ENCODE measurements around the gene CLCF1.

Gene CLCF1

DNA sequence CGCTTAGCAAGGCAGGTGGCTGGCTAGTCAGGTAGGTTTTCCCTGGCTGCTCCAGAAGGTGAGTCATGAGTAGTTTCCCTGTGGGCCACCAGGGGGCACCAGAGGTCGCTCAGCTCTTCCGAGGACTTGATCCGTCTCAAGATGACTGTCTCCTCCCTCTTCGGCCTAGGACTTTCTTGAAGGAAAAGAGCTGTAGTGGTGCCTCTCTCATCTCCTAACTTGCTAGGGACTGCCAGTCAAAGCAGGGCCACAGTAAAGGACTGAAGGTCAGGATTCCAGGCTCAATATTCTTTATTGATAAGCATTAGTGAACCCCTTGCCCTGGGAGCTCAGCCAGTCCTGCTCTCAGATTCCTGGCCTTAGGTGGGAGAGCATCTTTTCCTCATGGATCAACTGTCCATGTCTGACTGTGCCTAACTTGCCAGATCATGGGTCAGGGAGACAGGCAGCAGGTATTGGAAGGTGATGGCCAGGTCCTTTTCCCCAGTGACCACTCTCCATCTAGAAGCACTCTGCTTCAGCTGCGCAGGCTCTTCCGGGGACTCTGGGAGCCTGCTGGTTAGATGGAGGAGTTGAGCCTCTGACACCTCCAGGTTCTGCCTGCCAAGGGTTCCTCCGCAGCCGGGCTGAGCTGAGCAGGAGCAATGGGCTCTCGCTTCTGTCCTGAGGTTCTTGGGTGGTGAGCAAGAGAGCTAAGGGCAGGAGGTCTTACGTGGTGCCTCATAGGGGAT lies 22.0 kb downstream of the CLCF1 start:
- no peak overlapping the region for H3K4me3 ChIP-seq (ENCODE audit: low read depth, low read length)
- H3K9ac ChIP-seq (ENCODE audit: low read length): no peak overlapping the region
- H3K27me3 ChIP-seq (ENCODE audit: control insufficient read depth, insufficient read depth, low read length): no peaks in the 10 kb centered on the region
- H3K27ac ChIP-seq (ENCODE audit: low read depth, low read length): no peak overlapping the region
- H3K36me3 ChIP-seq (ENCODE audit: control insufficient read depth, insufficient read depth, low read length): no peaks in the 10 kb centered on the region
- peaks cover 25% of the 10 kb centered on the region for H3K4me1 ChIP-seq (ENCODE audit: control insufficient read depth, insufficient read depth, low read length)
- no peaks in the 10 kb centered on the region for H3K9me3 ChIP-seq (ENCODE audit: control insufficient read depth, insufficient read depth, low read depth, low read length)

DNA sequence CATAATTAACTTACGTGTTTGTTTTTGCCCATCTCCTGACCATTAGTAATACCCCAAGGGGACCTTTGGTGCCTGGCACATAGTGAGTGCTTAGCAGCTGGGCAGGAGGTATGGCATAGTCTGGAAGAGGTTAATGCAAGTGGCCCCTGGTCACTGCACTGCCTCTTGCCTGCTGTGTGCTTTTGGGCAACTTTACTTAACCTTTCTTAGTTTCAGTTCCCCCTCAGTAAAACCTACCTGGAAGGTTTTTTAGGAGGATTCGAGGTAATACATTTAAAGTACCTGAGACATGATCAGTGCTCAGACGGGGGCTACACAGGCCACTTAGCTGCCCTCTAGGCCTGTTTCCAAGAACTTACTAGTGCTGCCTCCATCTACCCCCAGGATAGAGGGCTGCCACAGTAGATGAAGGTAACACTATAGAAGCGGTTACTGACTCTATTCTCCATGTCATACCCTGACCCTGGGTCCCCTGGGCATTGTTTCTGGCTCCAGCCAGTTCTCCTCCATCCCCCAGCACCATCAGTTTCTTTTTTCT lies 23.4 kb downstream of the CLCF1 start:
- Histone ChIP-seq H3K9me3 (ENCODE audit: control insufficient read depth, insufficient read depth, low read depth, low read length) (no peaks in the 10 kb centered on the region), H3K27ac (ENCODE audit: low read depth, low read length) (no peak overlapping the region), H3K4me3 (ENCODE audit: low read depth, low read length) (no peak overlapping the region), H3K27me3 (ENCODE audit: control insufficient read depth, insufficient read depth, low read length) (no peaks in the 10 kb centered on the region), H3K9ac (ENCODE audit: low read length) (no peak overlapping the region), H3K36me3 (ENCODE audit: control insufficient read depth, insufficient read depth, low read length) (no peaks in the 10 kb centered on the region), H3K4me1 (ENCODE audit: control insufficient read depth, insufficient read depth, low read length) (peaks cover 27% of the 10 kb centered on the region)

DNA sequence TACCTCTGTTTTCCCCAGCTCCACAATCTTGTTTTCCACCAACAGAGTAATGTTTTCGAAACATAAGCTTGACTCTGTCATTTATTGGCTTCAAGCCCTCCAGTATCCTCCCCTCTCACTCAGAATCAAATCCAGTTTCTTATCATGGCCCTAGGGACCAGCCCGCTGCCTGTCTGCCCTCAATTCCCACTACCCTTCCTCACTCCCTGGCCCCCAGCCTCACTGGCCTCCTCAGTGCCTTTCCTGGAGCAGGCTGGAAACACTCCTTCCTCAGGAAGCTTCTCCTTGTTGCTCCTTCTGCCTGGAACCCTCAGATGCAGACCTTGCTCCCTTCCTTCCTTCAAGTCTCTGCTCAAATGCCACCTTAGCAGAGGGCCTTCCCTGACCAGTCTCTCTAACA lies 23.9 kb downstream of the CLCF1 start:
- Histone ChIP-seq H3K9ac (ENCODE audit: low read length) (no peak overlapping the region), H3K27ac (ENCODE audit: low read depth, low read length) (no peak overlapping the region)

DNA sequence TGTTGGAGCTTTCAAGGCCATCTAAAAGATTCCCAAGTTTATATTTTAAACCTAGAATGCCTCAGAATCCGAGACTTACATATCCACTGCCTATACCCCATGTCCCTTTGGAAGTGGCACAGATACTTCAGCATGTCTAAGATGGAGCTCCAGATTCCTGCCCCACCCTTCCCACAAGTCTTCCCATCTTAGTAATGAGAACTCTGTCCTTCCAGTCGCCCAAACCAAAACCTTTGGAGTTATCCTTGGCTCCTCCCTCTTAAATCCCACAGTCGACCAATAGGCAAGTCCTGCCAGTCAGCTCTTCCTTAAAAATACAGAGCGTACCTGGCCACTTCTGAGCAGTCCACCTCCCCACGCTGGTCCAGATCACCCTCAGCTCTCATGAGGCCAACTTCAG lies 24.4 kb downstream of the CLCF1 start:
- Histone ChIP-seq H3K4me1 (ENCODE audit: control insufficient read depth, insufficient read depth, low read length) (peaks cover 18% of the 10 kb centered on the region), H3K27me3 (ENCODE audit: control insufficient read depth, insufficient read depth, low read length) (no peaks in the 10 kb centered on the region), H3K9ac (ENCODE audit: low read length) (no peak overlapping the region), H3K4me3 (ENCODE audit: low read depth, low read length) (no peak overlapping the region), H3K27ac (ENCODE audit: low read depth, low read length) (no peak overlapping the region), H3K9me3 (ENCODE audit: control insufficient read depth, insufficient read depth, low read depth, low read length) (no peaks in the 10 kb centered on the region), H3K36me3 (ENCODE audit: control insufficient read depth, insufficient read depth, low read length) (no peaks in the 10 kb centered on the region)

More for the DNA sequence above, 23.9 kb downstream of the CLCF1 start:
- H3K4me3 ChIP-seq (ENCODE audit: low read depth, low read length): no peak overlapping the region
- no peaks in the 10 kb centered on the region for H3K36me3 ChIP-seq (ENCODE audit: control insufficient read depth, insufficient read depth, low read length)
- H3K9me3 ChIP-seq (ENCODE audit: control insufficient read depth, insufficient read depth, low read depth, low read length): no peaks in the 10 kb centered on the region
- no peaks in the 10 kb centered on the region for H3K27me3 ChIP-seq (ENCODE audit: control insufficient read depth, insufficient read depth, low read length)
- H3K4me1 ChIP-seq (ENCODE audit: control insufficient read depth, insufficient read depth, low read length): peaks cover 22% of the 10 kb centered on the region

DNA sequence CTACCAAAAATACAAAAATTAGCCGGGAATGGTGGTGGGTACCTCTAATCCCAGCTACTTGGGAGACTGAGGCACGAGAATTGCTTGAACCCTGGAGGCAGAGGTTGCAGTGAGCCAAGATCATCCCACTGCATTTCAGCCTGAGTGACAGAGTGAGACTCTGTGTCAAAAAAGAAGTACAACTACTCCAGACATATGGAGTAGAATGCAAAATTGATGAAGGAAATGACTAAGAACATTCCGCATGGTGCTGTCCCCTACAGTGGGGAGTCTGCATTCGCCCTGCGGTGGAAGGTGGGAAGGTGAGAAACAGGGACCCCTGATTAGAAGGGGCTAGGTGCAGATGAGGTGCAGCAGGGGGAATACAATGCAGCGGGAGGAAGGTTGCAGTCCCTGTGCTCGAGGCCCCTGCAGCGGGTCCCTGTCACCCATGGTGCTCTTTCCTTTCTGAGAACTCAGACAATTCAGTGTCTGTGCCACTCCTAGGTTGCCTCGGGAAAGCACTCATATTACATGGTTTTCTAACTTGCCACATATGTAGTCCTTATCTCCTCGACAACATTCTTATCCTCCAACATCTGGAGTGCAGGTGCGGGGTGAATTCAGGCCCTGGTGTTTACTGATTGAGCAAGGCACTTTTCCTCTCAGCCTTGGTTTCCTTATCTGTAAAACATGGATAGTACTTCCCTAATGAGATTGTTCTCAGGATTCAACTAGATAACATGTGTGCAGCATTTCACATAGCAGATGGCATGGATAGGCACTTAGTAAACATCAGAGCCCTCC lies 25.2 kb downstream of the CLCF1 start:
- H3K9ac ChIP-seq (ENCODE audit: low read length): no peak overlapping the region
- H3K4me1 ChIP-seq (ENCODE audit: control insufficient read depth, insufficient read depth, low read length): peaks cover 14% of the 10 kb centered on the region; the same call in 1 of the 2 replicates
- H3K27me3 ChIP-seq (ENCODE audit: control insufficient read depth, insufficient read depth, low read length): no peaks in the 10 kb centered on the region
- no peak overlapping the region for H3K27ac ChIP-seq (ENCODE audit: low read depth, low read length)
- H3K9me3 ChIP-seq (ENCODE audit: control insufficient read depth, insufficient read depth, low read depth, low read length): no peaks in the 10 kb centered on the region
- no peaks in the 10 kb centered on the region for H3K36me3 ChIP-seq (ENCODE audit: control insufficient read depth, insufficient read depth, low read length)
- H3K4me3 ChIP-seq (ENCODE audit: low read depth, low read length): no peak overlapping the region

DNA sequence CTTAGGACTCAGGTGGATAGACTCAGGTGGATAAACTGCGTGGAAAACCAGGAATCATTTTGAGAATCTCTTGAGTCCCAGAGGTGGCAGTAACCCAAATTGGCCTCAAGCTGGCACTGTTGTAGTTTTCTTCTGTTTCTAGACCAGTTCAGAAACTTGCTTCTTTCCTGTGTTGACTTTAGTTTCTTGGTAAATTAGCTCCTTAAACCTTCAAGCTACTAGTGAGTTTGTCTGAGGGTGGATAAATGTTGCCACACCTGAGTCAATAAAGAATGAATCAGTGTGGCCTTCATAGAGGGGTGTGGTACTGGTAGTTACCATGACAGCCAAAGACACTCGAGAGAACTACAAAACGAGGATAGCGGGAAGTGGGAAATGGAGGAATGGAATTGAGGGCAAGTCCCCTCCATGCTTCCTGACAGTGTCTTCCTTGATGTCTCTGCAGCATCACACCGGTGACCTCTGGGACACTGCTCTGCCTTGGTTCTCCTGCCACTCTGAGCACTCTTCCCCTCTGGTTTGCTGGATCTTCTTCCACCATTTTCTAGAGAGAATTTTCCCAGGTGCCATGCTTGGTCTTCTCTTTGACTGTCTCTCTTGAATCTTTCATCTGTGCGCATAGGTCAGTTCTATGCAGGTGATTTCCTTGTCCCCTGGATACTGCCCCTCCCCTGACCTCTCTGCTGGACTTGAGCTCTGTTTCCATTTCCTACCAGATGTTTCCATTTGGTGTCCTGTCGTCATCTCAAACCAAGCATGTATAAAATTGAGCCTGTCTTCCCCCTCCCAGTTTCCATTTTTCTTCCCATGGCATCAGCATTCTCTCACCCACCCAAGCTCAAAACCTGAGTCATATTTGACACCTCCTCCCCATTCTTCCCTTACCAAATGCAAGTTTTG lies 27.2 kb downstream of the CLCF1 start:
- Histone ChIP-seq H3K4me1 (ENCODE audit: control insufficient read depth, insufficient read depth, low read length) (peaks cover 4% of the 10 kb centered on the region; the same call in 1 of the 2 replicates), H3K4me3 (ENCODE audit: low read depth, low read length) (no peak overlapping the region), H3K27ac (ENCODE audit: low read depth, low read length) (no peak overlapping the region), H3K9ac (ENCODE audit: low read length) (no peak overlapping the region), H3K27me3 (ENCODE audit: control insufficient read depth, insufficient read depth, low read length) (no peaks in the 10 kb centered on the region), H3K36me3 (ENCODE audit: control insufficient read depth, insufficient read depth, low read length) (no peaks in the 10 kb centered on the region), H3K9me3 (ENCODE audit: control insufficient read depth, insufficient read depth, low read depth, low read length) (no peaks in the 10 kb centered on the region; the same call in 1 of the 2 replicates)

DNA sequence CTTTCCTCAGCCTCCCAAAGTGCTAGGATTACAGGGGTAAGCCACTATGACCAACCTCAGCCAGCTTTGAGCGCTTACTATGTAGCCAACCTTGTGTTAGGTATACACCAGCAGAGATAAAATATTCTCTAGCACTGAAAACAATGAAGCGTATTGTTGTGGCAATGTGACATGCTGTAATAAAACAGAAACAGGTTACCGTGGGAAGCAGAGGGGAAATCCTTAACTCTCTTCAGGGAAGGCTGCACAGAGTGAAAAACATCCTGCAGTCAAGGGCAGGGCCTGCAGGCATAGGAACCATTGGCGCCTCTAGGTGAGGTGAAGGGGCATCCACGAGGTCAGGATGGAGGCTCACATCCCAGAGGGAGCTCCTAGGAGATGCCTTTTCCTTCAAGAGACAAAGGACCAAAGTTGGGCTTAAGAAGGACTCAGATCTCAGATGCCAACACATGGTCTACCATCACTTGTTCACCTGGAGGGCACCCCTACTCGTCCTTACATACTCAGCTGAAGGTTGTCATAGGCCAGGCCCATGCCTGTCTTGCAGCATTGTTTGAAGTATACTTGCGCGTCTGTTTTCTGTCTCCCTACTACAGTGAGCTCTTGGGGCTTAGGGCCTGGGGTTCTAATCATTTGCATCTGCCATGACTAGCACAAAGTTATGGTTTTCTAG lies 28.0 kb downstream of the CLCF1 start:
- no peaks in the 10 kb centered on the region; the same call in 1 of the 2 replicates for H3K9me3 ChIP-seq (ENCODE audit: control insufficient read depth, insufficient read depth, low read depth, low read length)
- peaks cover 4% of the 10 kb centered on the region; the same call in 1 of the 2 replicates for H3K4me1 ChIP-seq (ENCODE audit: control insufficient read depth, insufficient read depth, low read length)
- H3K27me3 ChIP-seq (ENCODE audit: control insufficient read depth, insufficient read depth, low read length): no peaks in the 10 kb centered on the region
- no peak overlapping the region for H3K9ac ChIP-seq (ENCODE audit: low read length)
- no peak overlapping the region for H3K4me3 ChIP-seq (ENCODE audit: low read depth, low read length)
- no peaks in the 10 kb centered on the region for H3K36me3 ChIP-seq (ENCODE audit: control insufficient read depth, insufficient read depth, low read length)
- no peak overlapping the region for H3K27ac ChIP-seq (ENCODE audit: low read depth, low read length)

DNA sequence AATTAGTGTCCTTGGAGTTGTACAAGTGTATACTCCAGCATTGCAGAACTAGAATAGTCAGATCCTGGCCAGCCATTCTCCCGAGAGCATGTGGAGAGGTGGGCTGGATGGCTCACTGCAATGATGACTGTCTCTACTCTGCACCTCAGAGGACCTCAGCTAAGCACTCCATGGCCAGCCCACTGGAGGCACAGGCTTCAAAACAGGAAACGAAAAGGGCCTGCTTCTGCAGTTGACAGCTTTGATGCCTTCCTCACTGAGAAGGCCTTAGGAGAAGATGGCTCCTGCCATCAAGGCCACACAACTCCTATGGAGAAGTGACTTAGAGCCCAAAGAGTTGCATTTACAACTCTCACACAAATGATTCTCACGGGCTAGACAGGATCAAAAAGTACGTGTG lies 29.1 kb downstream of the CLCF1 start:
- Histone ChIP-seq H3K36me3 (ENCODE audit: control insufficient read depth, insufficient read depth, low read length) (no peaks in the 10 kb centered on the region), H3K4me1 (ENCODE audit: control insufficient read depth, insufficient read depth, low read length) (peaks cover 4% of the 10 kb centered on the region; the same call in 1 of the 2 replicates), H3K9ac (ENCODE audit: low read length) (no peak overlapping the region), H3K9me3 (ENCODE audit: control insufficient read depth, insufficient read depth, low read depth, low read length) (no peaks in the 10 kb centered on the region; the same call in 1 of the 2 replicates), H3K27me3 (ENCODE audit: control insufficient read depth, insufficient read depth, low read length) (no peaks in the 10 kb centered on the region), H3K27ac (ENCODE audit: low read depth, low read length) (no peak overlapping the region), H3K4me3 (ENCODE audit: low read depth, low read length) (no peak overlapping the region)

DNA sequence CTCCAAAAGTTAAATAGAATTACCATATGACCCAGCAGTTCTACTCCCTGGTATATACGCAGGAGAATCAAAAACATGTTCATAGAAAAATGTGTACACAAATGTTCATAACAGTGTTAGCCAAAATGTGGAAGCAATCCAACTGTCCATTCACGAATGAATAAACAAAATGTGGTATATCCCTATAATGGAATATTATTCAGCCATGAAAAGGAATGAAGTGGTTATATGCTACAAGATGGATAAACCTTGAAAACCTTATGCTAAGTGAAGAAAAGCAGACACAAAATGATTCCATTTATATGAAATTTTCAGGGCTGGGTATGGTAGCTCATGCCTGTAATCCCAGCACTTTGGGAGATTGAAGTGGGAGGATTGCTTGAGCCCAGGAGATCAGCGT lies 36.1 kb downstream of the CLCF1 start:
- no peaks in the 10 kb centered on the region for H3K4me1 ChIP-seq (ENCODE audit: control insufficient read depth, insufficient read depth, low read length)
- no peaks in the 10 kb centered on the region; the same call in 1 of the 2 replicates for H3K9me3 ChIP-seq (ENCODE audit: control insufficient read depth, insufficient read depth, low read depth, low read length)
- no peak overlapping the region for H3K4me3 ChIP-seq (ENCODE audit: low read depth, low read length)
- no peaks in the 10 kb centered on the region for H3K27me3 ChIP-seq (ENCODE audit: control insufficient read depth, insufficient read depth, low read length)
- no peak overlapping the region for H3K27ac ChIP-seq (ENCODE audit: low read depth, low read length)
- no peak overlapping the region for H3K9ac ChIP-seq (ENCODE audit: low read length)
- H3K36me3 ChIP-seq (ENCODE audit: control insufficient read depth, insufficient read depth, low read length): no peaks in the 10 kb centered on the region

DNA sequence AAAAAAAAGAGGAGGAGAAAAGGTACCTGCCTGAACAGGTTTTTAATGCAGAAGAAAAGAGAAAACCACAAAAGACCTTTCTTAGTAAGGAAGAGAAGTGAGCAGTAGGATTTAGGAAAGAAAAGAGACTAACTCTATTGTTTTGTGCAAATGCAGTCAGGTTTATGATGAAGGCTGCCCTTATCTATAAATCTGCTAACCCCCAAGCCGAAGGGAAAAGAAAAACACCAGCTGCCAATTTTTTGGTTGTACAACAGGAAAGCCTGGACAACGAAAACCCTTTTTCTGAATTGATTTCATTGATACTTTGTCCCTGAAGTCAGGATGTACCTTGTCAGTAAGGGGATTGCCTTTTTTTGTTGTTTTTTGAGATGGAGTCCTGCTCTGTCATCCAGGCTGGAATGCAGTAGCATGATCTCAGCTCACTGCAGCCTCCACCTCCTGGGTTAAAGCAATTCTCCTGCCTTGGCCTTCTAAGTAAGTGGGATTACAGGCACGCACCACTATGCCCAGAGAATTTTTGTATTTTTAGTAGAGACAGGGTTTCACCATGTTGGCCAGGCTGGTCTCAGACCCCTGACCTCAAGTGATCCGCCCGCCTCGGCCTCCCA lies 41.2 kb downstream of the CLCF1 start:
- no peaks in the 10 kb centered on the region for H3K4me1 ChIP-seq (ENCODE audit: control insufficient read depth, insufficient read depth, low read length)
- no peak overlapping the region for H3K27ac ChIP-seq (ENCODE audit: low read depth, low read length)
- no peaks in the 10 kb centered on the region for H3K36me3 ChIP-seq (ENCODE audit: control insufficient read depth, insufficient read depth, low read length)
- H3K9ac ChIP-seq (ENCODE audit: low read length): no peak overlapping the region
- no peaks in the 10 kb centered on the region for H3K9me3 ChIP-seq (ENCODE audit: control insufficient read depth, insufficient read depth, low read depth, low read length)
- H3K27me3 ChIP-seq (ENCODE audit: control insufficient read depth, insufficient read depth, low read length): no peaks in the 10 kb centered on the region
- H3K4me3 ChIP-seq (ENCODE audit: low read depth, low read length): no peak overlapping the region
